ENCODE data around the gene ABI3BP.

DNA sequence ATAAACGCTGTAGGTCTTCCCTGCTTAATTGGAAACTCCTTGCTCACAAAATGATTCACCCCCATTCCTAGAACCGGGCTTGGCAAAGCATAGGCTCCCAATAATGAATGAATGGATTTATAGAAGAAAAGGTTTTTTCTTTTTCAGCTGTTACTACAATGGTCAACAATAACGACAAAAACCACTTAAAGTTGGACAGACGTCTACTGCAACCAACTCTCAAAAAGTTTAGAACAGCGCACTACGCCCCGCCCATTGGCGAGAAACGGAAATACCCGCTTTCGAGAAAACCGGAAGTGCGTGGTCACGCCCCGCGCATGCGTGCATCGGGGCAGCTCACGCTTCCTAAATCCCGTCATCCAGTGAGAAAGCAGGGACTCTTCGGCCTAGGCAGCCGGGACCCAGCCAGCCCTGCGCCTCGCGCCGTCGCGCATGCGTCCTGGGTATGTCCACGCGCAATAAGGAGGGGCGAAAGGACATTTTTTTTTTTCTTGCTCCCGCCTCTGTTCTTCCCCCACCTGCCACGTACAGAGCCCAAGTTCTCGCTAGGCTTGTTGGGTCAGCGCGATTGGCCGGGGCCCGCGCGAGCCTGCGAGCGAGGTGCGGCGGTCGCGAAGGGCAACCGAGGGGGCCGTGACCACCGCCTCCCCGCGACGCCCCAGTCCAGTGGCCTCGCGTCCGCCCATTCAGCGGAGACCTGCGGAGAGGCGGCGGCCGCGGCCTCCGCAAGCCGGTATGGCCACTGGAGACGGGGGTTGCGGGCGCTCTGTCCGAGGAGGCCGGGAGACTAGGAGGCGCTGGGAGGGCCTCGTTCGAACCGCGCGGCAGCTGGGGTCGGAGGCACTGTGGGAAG is 284.0 kb downstream of the ABI3BP start, which contains the start of gene TFG:
- no peak for TF ChIP-seq EZH2phosphoT487 (IDR thresholded peaks at IDR 0.05; ENCODE audit: insufficient read depth, low read depth)
- TF ChIP-seq EZH2 (IDR thresholded peaks at IDR 0.05; ENCODE audit: insufficient read depth, poor library complexity, severe bottlenecking), result no peak

All from GM23248 (cell line).